CD4-positive, alpha-beta T cell treated with Interleukin-4 for 1 hour (primary cell): ENCODE measurements around the gene ASCL2.

Source experiments
- DNase-seq, 2 donors: peaks; one replicate each; pipeline ENCODE4 v3.0.0-alpha.2; 2020 to 2022

The ASCL2 gene

DNA sequence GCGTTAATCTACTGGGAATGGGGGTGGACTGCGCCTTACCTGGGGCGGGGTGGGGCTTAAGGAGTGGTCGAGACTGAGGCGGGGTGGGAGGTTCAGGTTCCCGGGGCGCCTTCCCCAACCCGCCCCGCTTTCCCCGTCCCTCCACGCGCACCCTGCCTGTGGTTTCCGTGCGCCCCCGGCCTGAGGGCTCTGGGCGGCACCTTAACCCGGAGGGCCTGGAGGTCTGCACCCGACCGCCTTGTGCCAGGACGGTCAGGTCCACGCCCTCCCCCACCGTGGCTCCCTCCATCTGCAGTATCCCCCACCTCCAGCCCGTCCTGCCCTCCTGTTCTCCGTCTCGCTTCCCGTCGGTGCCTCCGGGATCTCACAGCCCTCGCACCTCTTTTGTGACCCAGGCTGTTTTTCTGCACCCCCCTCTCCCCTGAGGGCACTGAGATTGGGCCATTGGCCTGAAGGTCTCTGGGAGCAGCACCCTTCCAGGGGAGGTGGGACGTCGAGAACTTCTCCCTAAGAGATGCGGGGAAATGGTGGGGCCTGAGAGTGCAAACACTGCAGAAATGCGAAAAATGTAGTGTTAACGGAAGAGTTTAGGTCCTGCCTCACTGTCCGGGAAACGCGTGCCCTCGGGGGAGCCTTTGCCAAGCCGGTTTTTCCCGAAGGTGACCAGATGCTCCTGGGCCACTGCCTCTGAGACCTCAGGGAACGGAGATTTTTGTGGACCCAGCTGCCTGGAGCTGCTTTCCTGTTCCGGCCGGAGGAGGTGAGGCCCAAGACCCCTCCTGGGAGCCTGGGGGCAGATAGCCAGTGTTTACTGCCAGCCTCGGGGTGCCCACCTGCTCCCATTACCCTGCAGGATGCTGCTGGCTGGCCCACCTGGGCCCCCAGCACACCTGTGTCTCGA is 1.2 kb upstream of the ASCL2 start:
- DNase-seq: peak in 1 of 2 donors; percentile 8

DNA sequence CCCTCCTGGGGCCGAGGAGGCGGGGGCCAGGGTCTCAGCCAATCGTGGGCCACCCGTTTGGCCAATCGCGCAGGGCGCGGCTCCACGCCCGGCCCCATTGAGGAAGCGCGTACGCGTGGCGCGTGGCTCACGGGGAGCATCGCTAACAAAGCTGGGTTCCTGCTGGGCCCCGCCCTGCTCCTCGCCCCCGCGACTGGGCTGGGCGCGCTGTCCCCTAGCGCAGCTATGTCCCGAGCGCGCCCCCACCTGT is 614 bp upstream of the ASCL2 start:
- peak; percentile 63 to 74 for DNase-seq

DNA sequence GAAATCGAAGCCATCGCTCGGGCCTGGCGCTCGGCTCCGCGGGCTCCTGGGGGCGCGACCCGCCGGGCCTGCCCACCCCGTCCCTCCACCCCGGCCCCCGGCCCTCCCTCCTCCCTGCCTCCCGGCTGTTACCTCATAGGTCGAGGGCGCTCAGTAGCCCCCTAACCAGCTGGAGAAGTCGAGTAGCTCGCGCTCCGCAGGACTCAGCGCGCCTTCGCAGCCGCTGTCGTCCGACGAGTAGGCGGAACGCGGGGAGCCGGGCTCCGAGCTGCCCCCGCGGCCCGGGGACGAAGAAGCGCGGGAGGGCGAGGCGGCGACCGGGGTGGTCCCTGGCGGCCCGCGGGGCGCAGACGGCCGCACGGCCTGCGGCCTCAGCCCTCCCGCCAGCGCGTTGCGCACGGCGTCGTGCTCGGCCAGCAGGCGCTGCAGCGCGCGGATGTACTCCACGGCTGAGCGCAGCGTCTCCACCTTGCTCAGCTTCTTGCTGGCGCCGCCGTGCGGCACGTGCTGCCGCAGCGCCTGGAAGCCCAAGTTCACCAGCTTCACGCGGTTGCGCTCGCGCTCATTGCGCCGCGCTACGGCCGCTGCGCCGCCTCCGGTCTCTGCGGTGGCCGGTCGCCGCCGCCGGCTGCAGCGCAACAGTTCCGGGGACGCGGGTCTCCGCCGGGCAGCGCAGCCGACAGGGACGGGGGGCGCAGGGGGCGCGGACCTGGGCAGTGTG is 627 bp downstream of the ASCL2 start:
- peak; percentile 47 to 51 for DNase-seq

DNA sequence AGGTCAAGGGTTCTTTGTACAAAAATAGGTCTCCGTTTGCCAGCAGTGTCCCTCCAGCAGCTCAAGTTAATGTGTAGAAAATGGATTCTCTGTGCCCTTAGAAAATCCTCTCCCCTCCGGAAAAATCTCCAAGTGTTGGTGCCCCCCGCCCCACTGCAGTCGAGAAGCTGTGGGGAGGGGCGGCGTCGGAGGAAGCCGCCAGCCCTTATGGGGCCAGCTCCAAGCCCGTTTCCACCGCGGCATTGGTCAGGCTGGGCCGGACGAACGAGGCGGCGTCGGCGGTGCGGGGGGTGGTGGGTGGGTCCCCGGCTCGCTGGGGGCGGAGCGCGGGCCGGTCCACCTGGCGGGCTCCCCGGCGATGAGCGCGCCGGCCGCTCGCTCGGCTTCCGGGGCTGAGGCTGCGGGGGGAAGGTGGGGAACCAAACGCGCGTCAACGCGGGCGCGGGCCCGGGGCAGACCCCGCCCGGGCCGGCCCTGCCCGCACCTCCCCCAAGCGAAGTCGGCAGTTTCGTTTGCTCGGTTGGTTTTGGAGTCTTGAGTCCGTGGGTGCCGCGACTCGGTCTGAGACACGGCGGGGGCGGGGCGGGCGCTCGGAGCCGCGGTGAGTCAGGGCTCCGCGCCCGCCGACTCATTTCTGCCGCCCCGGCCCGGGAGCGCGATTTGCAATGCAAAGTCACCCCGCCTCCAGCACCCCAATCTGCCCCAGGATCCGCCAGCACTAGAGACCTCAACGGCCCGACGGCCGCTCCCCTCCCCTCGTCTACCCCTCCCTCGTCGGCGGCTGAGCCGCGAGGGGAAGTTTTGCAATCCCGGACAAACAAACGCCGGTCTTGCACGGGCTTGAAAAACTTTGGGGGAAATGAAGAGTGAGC is 1.4 kb downstream of the ASCL2 start:
- peak; percentile 41 to 68 for DNase-seq

DNA sequence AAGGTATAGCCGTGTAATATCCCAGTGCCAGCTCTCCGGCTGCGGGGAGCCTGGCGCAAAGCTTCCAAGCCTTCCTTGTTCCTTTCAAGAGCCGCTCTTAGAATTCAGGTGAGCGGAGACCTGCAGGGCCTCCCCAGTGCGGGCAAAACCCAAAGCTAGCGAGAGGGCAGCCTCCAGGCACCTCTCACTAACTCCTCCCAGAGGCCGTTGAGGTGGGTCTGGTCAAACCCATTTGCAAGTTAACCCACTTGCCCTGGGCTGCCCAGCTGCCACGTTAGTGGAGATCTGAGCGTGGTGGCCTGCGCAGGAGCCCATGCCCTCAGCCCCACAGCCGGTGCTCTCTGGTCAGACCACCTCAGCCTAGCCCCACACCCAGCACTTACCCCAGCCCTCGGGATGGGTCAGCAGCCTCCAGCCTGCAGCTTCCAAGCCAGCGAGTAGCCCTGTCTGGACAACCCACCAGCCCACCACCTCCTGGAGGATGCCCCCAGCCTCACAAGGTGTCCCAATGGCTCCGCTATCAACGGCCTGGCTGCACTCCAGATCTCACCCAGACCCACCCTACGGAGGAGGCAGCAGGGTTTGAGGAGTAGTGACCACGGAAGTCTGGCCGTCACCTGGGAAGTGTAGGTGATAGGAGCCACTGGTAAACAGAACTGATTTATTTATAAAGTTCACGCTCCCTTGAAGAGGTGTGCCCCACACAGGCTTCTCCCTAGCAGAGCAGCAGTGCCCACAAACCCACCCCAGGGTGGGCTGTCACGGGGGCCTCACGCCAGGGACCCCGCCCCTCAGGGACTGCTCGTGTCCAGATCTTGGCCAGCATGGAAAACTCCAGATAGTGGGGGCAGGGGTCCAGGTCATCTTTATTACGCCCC is 2.3 kb downstream of the ASCL2 start:
- DNase-seq: no peak

DNA sequence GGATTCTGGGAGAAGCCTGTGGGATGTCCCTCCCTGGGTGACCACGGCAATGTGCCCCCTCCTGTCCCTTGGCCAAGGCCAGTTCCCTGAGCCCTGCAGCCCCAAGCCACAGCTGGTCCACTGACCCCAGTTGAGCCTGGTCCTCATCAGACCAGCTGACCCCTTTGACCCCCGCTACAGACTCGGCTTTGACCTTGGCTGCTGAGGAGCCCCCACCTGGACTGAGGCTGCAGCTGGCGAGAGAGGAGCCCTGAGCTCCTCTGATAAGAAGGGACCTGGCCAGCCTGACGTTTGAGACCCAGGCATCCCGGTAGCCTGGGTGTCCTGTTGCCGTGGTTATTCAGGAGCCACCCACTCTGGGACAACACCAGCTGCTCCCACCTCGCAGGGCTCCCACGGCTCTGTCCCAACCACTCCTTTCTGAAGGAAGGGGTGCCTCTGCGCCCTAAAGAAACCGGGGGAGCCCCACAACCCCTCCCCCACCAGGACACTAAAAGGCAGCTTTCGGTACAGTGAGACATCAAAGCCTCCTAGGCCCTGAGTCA is 3.0 kb downstream of the ASCL2 start:
- DNase-seq: no peak

DNA sequence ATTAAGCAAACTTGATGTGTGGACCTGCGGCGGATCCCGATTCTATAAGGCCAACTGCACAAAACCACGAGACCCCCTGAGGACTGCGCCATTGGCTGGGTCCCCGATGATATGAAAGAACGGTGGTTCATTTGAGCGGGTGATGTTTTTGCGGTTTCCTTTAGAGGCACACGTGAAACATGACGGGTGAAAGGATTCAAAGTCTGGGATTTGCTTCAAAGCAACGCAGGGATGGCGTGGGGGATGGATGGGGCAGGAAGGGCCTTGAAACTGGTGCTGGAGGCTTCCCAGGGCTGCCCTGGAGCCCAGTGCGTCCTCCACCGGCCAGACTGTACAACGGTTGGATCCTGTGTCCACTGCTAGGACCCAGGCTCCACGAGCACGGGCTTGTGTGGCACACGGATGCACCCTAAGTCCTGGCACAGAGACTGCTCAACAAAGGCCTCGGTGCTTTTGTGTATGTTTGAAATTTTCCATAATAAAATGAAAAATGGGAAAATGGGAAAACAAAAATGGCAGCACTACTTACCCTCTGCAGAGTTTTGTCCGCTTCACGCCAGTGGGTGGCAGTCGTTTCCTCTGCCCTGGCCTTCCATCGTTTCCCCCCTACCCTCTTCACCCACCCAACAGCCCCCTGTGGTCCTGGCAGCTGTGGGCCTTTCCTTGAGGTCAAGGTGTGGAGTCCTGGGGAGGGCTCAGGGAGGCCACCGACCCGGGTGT is 3.6 kb downstream of the ASCL2 start:
- DNase-seq: peak in 1 of 2 donors; percentile 4

DNA sequence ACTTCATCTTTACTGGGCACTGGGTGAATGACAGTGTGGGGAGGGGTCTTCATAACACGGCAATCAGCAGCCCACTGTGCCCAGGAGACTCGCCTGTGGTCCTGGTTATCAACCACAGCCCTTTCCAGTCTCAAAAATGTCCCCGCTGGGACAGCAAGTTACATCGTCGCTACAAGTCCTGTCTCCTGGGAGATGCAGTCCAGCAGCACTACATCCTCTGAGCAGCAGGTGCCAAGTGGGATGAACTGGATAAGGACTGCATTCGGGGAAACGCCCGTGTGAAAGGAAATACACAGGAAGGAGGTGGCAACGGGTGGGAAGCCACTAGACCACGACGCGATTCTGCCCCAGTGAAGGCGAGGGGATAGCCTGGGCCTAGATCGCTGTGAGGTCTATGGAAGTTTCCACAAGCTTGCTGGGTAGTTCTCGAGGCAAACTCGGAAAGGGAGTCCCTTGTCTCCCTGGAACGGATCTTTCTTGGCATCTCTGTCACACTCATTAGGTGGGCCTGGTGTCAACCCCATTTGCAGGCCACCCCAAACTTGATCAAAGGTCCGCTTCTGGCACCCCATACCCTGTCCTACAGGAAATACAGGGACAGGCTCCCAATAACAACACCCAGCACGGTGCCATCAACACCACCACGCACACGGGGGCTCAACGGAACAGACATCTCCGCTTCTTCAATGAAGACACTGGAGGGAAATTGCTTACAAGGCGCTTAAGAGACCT is 4.4 kb downstream of the ASCL2 start:
- peak; percentile 3 to 9 for DNase-seq

DNA sequence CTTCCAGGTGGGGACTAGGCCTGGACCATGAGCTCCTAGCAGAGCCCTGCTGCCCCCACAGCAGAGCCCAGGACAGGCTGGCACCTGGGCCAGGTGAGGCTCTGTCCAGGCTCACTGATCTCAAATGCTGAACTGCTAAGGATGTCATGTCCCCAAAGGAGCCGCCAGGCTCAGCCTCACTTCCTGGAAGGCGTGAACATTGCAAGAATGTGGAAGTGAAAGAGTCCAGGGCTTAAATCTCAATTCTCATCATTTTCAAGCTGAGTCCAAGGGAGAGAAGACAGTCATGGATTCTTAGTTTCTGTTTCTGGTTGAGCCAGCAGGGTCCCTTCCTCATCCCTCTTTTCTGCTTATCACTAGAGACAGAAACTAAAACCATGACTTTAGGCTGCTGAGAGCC is 5.0 kb downstream of the ASCL2 start:
- peak; percentile 25 to 46 for DNase-seq

DNA sequence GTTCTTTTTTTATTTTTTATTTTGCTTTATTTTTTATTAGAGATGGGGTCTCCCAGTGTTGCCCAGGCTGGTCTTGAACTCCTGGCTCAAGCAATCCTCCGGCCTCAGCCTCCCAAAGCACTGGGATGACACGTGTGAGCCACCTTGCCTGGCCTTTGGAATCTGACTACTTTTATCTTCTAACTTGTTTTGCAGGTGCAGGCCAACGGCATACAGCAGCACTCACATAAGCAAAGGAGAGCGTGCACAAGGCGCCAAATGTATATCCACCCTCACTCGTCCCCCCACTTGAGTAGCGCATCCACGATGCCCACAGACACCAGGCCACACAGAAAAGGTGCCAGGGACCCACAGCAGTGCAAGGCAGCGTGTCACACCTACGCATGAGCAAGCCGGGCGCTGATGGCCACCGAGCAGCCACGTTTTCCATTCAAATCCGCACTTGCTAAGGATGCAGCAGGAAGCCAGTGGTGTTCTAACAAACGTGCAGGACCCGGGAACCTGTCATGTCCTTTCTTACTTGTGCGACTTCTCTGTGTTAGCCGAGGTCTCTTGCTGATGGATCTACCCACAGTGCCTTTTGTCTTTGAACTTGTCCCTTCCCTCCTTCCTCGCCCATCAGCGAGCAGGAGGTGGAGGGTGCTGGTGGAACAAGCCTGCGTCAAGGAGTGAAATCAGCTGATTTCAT is 5.9 kb downstream of the ASCL2 start:
- no peak for DNase-seq

DNA sequence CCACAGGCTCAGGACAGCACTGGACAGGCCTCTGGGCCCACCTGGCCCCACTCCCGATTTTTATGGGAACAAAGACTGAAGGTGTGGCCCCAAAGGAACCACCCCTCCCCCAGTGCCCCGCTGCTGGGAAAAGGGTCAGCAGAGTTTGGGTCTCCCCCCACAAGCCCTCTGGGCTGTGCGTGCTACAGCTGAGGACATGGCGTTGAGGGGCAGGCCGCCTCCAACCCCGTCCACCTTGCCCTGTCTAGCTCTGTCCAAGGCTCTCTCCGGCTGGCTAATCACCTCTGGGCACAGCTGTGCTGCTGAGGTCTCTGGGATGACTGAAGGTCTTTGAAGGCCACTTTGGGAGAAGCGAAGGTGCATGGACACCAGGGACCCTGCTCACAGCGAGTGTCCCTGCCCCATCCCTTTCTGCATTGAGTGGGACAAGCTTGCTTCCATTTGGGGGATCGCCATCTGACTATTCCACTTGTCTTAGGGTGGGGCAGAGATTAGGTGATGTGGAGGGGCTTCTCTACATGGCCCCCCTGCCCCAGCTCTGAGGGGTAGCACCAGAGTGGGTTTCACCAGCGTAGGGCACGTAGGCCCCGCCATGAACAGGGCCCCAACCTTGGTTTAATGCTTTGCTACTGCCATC is 6.5 kb downstream of the ASCL2 start:
- no peak for DNase-seq

DNA sequence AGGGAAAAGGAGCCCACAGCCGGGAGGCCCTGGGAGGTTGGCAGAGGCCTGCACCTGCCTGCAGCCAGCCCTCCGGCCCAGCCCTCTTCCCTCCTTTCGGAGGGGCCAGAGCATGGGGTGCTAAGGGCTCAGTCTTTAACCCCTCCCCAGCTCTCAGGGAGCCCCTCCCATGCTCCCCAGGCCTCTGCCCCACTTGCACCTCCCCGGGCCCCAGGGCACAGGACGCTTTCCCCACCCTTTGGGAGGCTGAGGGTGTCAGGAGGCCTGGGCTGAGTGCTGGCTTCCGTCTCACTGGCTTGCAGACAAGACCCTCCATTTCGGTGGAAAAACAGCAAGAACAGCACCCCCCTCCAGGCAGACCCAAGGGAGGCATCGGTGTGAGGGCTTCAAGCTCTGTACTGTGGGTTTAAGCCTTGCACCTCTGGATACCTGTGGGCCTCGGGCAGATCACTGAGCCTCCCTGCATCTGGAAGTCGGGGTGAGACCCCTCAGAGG is 7.3 kb downstream of the ASCL2 start:
- no peak for DNase-seq

DNA sequence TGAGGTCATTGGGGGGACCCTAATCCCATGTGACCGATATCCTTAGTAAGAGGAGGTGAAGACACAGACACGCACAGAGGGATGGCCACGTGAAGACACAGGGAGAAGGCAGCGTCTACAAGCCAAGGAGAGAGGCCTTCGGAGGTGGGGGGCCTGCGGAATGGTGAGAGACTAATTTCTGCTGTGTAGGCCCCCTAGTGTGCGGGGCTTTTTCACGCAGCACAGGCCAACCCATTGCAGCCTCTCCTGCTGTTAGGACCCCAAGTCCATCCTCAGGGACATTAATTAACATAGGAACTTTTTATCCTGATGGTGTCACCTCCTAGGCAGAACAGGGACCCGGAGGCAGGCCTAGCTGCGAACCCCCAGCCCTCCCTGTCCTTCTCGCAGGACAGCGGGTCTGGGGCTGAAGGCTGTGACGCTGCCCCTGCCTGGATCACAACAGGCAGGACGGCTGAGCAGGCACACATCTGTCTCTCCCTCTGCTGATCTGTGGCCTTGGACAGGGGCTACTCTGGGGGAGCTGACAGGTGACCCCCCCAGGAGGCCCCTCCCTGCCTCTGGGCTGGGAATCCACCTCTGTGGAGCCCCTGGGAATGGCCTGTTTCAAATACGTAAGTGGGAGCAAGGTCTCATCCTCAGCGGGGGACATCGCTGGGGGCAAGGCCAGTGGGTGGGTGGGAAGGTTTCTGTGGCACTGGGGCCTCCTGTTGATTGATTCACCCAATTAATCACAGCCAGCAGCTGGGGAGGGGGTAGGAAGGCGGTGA is 7.9 kb downstream of the ASCL2 start:
- DNase-seq: no peak

DNA sequence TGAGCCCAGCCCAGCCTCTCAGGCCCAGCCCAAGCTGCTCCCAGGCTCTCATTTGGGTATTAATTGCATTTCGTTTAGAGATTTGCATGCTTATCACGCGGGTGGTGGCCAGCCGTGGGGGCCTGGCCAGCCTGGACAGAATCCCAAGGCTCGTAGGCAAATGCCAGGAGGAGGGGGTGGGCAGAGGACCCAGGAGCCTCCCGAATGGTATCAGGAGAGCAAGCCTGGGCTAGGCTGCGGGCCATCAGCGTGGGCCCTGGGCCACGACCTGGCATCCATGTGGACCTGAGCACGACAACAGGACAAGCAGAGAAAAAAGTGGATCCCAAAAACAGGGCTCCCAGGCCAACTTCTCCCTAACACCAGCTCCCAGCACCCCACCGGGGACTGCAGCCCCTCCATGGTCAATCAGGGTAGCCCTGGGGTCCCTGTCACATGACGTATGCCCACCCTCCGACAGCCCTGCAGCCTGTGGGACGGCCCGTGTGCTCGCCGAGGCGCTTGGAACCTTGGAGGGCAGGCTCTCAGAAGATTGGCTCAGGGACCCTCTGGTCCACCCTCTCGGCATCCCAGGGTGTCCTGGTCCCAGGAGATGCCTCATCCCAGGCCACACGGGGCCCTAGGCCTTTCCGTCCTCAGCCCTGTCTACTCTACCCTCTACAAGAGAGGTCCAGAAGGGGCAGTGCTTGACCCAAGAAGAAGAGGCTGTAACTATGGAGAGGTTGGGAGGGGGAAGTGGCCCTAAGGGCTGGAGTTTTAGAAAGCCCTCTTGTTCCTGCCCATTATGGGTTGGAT is 8.8 kb downstream of the ASCL2 start:
- DNase-seq: no peak

DNA sequence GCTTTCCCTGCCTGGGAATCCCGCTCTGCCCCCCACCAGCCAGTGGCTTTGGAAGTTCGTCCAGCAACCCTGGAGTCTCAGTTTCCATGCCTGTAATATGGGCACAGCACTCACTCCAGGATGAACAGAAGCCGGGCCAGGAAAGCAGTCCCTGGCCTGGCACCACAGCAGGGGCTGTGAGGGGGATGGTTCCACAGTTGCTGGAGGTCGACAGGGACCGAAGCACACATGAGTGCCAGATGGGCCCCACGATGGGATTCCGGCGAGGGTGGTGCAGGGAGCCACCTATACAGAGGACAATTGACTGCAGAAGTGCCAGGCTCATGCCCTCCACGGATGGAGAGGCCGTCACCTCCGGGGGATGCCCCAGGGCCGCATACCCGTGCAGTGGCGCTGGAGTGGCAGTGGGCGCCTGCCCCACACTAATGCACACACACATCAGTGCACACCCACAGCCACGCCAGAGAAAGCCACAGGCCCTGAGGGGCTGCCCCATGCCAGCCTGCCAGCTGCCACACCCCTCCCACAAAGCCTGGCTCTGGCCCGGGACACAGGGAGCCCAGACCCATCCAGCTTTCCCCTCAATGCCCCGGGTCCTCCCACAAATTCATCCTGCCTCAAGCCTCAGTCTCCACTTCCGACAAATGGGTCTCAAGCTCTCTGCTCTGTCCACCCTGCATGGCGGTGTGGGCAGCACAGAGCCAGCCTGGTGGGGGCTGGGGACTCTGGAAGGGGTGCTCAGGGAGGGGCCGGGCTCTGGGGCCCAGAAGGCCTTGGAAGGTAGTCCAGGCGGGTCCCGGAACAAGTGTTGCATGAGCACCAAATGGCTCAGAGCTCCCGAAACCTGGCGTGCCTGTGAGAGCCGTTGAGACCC is 9.7 kb downstream of the ASCL2 start:
- DNase-seq: peak in 1 of 2 donors; percentile 9

DNA sequence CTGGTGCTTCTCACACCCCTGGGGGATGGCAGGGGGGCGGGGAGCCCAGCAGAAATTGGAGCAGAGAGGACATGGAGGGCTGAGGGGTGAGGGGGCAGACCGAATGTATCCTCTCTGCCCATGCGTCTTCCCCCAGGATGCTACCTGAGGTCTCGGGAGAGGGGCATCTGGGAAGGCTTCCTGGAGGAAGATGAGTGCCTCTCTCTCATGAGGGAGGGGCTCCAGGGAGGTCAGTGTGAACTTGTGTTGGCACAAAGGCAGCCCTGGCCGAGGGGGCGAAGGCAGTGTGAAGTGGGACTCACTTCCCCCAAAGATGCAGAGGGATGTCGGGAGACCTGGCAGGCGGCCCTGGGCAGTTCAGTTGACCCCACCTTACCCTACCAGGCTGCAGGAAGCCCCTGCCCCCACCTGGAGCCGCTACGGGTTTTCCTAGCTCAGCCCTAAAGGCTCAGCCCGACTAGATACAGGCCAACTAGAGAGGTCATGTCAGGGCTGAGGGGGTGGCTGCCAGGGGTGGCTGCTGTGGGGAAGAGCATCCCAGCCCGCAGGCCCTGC is 10.4 kb downstream of the ASCL2 start:
- peak in 1 of 2 donors; percentile 7 for DNase-seq
